Ovary (tissue), 9 donors: ENCODE measurements around the gene MAPK8IP1. TPM values are rescaled to one million over a fixed set of nuclear protein-coding genes. Genes with fewer than 3 reads are reported as not detected.

Experiments used
- DNase-seq, 5 donors: peaks; one replicate each; pipeline ENCODE4 v3.0.0-alpha.2; 2019 to 2020
- H3K27ac ChIP-seq, 2 donors: fragments of 200-600 bp; one replicate each; pipeline versions ENCODE4 v1.5.1 to v1.8.0; 2019 to 2022
- H3K27me3 ChIP-seq: fragments of 200-600 bp; one replicate; pipeline ENCODE4 v1.8.0; 2022
- H3K36me3 ChIP-seq: fragments of 200-600 bp; sonication (generic); one replicate; pipeline ENCODE4 v1.5.1; 2019
- H3K4me1 ChIP-seq: one replicate; pipeline ENCODE4 v1.8.1; 2013; ENCODE audit warnings: mild to moderate bottlenecking, moderate library complexity; ENCODE audit not compliant: insufficient read depth
- H3K4me3 ChIP-seq: fragments of 200-600 bp; sonication (generic); one replicate; pipeline ENCODE4 v1.5.1; 2017
- H3K9me3 ChIP-seq, 2 donors: fragments of 200-600 bp in 1 of 2; sonication (generic) in 1 of 2; one replicate each; pipeline versions ENCODE4 v1.5.1 to v1.8.1; 2013 to 2019; ENCODE audit warnings: mild to moderate bottlenecking in 1 of 2, moderate library complexity in 1 of 2
- EP300 ChIP-seq: sonication (generic); formaldehyde crosslinking; IDR thresholded peaks from one replicate; pipeline ENCODE4 v1.6.1; 2017; ENCODE audit warnings: antibody characterized with exemption
- POLR2A ChIP-seq: fragments of 450-650 bp; IDR thresholded peaks from one replicate; pipeline ENCODE4 v1.6.1; 2017; ENCODE audit warnings: antibody characterized with exemption, mild to moderate bottlenecking, moderate library complexity
- WGBS, 3 donors: extraction: QIAGEN DNeasy Blood & Tissue Kit in 1 of 3; methylation state at CpG; one replicate each; pipeline versions ENCODE4 v1.1.5 to v1.1.7; 2013 to 2017; 5-methylcytosine and 5-hydroxymethylcytosine counted together
- intact Hi-C, 4 donors: fragments of 100-400 bp; cut with DNase I; formaldehyde crosslinking; loops; one replicate each; pipeline versions ENCODE4 v1.11.0 to v1.15.1; 2022 to 2023
- polyA plus RNA-seq, 2 donors: library from polyadenylated mRNA; stranded (reverse); fragments of 200-250 nt in 1 of 2; fragments of 350-450 nt in 1 of 2; fragmentation: Illumina TruSeq in 1 of 2; extraction: RNeasy Lipid Tissue Mini Kit (QIAGEN cat#74804) in 1 of 2; gene quantifications; one replicate each; pipeline ENCODE4 v1.2.3, GENCODE V29; 2013 to 2014
- total RNA-seq, 7 donors: library from RNA; depleted of rRNA in 2 of 7; stranded (reverse); fragments of >200 nt in 2 of 7; fragmentation: NEBNext Ultra II Directional in 3 of 7; extraction: Animal tissue kit (Norgen Biotek cat#: 25700) in 3 of 7; gene quantifications; one replicate each; pipeline versions ENCODE4 v1.1.0 to v1.2.4, GENCODE V29; 2016 to 2023
- TF ChIP-seq, protein P1 (sequence below), 3 donors: fragments of 450-650 bp in 2 of 3; fragments of 200-600 bp in 1 of 3; IDR thresholded peaks; one replicate each; pipeline versions ENCODE4 v1.5.1 to v1.8.0; 2016 to 2022; ENCODE audit warnings: antibody characterized with exemption in 3 of 3, mild to moderate bottlenecking in 1 of 3
- donor health status: DM: no; HTN: no; CAD: no; lungs with moderate emphysema.
- donor health status: DM: no; HTN: no; CAD: no.
- donor health status: Bipolar disorder and iron deficiency.
- donor health status: DM: yes; HTN: yes; CAD: no.
- donor health status: DM: no; HTN: no; CAD: no.
- donor health status: DM: yes; HTN: yes; CAD: no.

MAPK8IP1 gene
- total and polyA plus RNA-seq, 9 donors, result 3.7 to 24.1 (median 14.4) TPM

DNA sequence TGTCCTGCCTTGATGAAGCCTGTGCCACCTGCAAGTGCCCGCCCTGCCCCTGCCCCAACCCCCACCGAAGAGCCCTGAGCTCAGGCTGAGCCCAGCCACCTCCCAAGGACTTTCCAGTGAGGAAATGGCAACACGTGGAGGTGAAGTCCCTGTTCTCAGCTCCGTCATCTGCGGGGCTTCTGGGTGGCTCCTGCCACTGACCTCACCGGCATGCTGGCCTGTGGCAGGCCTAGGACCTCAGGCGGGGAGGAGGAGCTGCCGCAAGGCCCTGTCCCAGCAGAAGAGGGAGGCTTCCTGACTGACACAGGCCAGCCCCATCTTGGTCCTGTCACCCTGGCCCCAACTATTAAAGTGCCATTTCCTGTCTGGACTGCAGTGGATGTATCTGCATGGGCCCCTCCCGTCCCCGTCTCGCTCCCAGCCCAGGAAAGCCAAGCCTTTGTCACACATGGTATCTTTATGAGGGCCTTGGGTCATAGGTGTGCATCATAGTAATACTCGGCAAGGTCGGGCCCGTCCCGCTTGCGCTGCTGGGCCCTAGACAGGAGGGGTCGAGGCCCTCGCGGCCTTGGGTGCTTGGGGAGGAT, 20.7 kb downstream of the MAPK8IP1 start:
- Histone ChIP-seq H3K27me3 (no peaks in the 10 kb centered on the region), H3K36me3 (no peaks in the 10 kb centered on the region), H3K9me3 (no peaks in the 10 kb centered on the region), H3K4me3 (no peak overlapping the region), H3K4me1 (no peaks in the 10 kb centered on the region), H3K27ac (no peak overlapping the region)
- DNase-seq, result no peak
- 72 to 84% (median 73%) methylated on average over 19 of the region's 19 CpGs for WGBS, 3 donors
- intact Hi-C loops, result no loop called here
- no peak for TF ChIP-seq EP300
- no peak for TF ChIP-seq POLR2A
- TF ChIP-seq, protein P1, sequence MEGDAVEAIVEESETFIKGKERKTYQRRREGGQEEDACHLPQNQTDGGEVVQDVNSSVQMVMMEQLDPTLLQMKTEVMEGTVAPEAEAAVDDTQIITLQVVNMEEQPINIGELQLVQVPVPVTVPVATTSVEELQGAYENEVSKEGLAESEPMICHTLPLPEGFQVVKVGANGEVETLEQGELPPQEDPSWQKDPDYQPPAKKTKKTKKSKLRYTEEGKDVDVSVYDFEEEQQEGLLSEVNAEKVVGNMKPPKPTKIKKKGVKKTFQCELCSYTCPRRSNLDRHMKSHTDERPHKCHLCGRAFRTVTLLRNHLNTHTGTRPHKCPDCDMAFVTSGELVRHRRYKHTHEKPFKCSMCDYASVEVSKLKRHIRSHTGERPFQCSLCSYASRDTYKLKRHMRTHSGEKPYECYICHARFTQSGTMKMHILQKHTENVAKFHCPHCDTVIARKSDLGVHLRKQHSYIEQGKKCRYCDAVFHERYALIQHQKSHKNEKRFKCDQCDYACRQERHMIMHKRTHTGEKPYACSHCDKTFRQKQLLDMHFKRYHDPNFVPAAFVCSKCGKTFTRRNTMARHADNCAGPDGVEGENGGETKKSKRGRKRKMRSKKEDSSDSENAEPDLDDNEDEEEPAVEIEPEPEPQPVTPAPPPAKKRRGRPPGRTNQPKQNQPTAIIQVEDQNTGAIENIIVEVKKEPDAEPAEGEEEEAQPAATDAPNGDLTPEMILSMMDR (IDR thresholded peaks at IDR 0.05), result no peak

DNA sequence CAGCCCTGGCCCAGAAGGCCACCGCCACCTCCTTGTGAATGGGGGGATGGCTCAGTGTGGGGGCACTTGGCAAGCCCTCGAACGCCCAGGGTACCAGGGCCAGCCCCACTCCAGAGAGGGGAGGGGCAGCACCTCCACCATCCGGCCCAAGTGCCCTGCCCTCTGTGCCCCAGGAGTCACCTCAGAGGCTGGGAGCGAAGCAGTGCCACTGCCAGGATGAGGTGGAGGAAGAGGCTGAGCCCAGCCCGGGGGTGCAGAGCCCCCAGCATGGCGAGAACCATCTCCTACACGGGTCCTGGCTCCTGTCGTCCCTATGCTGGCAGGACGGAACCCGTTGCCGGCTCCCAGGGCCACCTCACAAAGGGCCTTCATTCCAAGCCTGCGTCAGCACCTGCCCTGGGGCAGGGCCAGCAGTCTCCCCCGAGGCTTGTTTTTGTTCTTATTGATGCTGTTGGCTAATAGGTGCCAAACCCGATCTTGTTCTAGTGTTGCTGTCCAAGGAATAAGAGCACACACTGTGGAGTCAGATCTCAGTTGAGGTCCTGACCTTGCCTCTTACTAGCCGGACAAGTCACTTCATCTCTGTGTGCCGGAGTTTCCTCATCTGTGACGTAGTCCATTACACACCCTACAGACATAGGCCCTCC, 21.6 kb downstream of the MAPK8IP1 start, which contains the start of gene FREY1:
Gene FREY1 (minus strand): TSS at position 307 of the 647 bp plus-strand sequence. CDS start 26 bp downstream, at position 281.
- DNase-seq, result no peak
- Histone ChIP-seq H3K4me1 (no peaks in the 10 kb centered on the region), H3K9me3 (no peaks in the 10 kb centered on the region), H3K27ac (no peak within 1 kb of the TSS), H3K27me3 (no peaks in the 10 kb centered on the region), H3K4me3 (no peak within 1 kb of the TSS), H3K36me3 (no peaks in the 10 kb centered on the region)
- intact Hi-C loops, result no loop called here
- TF ChIP-seq, protein P1 (IDR thresholded peaks at IDR 0.05), result no peak
- TF ChIP-seq EP300 (no peak), POLR2A (no peak)
- 61 to 69% (median 63%) methylated on average over 18 of the region's 18 CpGs for WGBS, 3 donors

DNA sequence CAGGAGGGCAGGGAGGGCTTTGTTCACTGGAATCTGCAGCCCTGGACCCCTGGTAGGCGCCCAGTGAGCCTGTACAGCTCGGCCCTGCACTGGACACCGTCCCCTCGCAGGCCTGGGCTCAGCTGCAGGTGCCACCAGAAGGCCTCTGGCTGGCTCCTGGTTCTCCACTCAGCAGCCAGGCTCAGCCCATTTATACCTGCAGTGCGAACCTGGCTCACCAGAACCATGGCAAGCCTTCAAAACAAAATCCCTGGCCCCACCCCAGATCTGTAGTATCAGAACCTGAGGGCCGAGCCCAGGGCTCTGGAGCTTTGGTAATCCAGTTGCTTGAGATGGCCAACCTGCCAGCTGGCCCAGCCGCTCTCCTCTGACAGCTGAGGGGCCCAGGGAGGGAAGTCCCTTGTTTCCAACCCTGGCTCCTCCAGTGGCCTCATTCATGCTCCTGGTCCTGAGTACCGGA, 22.5 kb downstream of the MAPK8IP1 start:
- no peak overlapping the region for H3K27ac ChIP-seq
- no peaks in the 10 kb centered on the region for H3K36me3 ChIP-seq
- no peak for DNase-seq
- no peaks in the 10 kb centered on the region for H3K9me3 ChIP-seq
- TF ChIP-seq EP300 (no peak), POLR2A (no peak)
- TF ChIP-seq, protein P1 (IDR thresholded peaks at IDR 0.05), result no peak
- no peaks in the 10 kb centered on the region for H3K27me3 ChIP-seq
- no peak overlapping the region for H3K4me3 ChIP-seq
- H3K4me1 ChIP-seq, result no peaks in the 10 kb centered on the region
- intact Hi-C loops, result no loop called here
- 59 to 61% (median 60%) methylated on average over 8 of the region's 8 CpGs for WGBS, 3 donors

DNA sequence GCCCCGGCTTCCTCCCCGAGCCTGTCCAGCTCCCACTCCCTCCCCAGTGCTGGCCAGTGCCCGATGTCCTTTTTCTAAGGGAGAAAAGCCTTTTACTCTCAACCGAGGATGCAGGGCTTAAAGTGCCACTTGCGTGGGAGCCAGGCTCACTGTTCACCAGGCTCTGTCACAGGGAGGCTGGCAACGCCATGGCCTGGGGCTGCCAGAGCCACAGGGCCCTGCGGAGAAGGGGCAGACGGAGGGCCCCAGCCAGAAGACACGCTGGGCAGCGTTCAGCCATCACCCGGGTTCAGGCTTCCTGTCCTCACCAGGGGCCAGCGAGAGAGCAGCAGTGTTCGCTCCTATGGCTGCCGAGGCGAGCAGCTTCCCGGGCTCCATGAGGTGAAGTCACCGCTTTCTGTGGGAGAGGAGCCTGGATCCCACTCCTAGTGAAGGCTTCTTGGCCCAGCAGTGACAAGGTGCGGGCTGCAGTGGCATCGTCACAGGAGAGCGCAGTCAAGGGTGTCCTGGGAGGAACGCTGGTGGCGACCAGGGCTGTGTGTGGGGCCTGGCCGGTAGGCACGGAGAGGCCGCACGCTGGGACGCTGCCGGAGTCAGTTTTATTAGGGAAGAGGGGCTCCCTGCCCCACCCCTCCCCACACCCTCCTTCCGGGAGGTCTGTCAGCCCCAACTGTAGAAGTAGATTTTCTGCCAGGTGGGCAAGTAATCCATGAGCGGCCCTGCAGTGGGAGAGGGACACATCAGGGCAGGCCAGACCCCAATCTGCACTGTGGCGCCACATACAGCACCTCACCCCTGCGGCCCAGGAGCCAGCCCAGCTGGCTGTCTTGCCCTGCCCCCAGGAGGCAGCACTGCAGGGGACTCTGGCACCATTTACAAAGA, 24.4 kb downstream of the MAPK8IP1 start:
- TF ChIP-seq POLR2A, result no peak
- no peak for TF ChIP-seq EP300
- TF ChIP-seq, protein P1 (IDR thresholded peaks at IDR 0.05), result no peak
- Histone ChIP-seq H3K27me3 (no peaks in the 10 kb centered on the region), H3K4me3 (no peak overlapping the region), H3K36me3 (no peaks in the 10 kb centered on the region), H3K9me3 (no peaks in the 10 kb centered on the region), H3K4me1 (no peaks in the 10 kb centered on the region), H3K27ac (no peak overlapping the region)
- intact Hi-C loops, result loop anchor here in 2 of 4 donors (5.0 kb wide), 2 partner anchors 58 to 243 kb away; partner anchors contain the start of gene CHST1 (in 1 of the 2)
- 83 to 85% (median 84%) methylated on average over 30 to 32 of the region's 32 CpGs for WGBS, 3 donors
- no peak for DNase-seq
